Mononuclear cell (primary cell): ENCODE data around the gene SLC34A1. TPM values are rescaled to one million over a fixed set of nuclear protein-coding genes. Genes with fewer than 3 reads are reported as not detected.
"Not testable (repeated sequence)": the region's sequence is repeated elsewhere in the genome, so short reads cannot be mapped to it uniquely, and the experiment has no call there.

Experiments
- H3K27me3 ChIP-seq: 2 replicates; pipeline ENCODE4 v1.6.0; 2011; ENCODE audit warnings: low read length, control low read depth; ENCODE audit not compliant: insufficient read depth
- H3K4me1 ChIP-seq: 2 replicates; pipeline ENCODE4 v1.5.1; 2011; ENCODE audit warnings: mild to moderate bottlenecking, low read length, control low read depth; ENCODE audit not compliant: insufficient read depth
- H3K4me3 ChIP-seq: 2 replicates; pipeline ENCODE4 v1.5.1; 2011; ENCODE audit warnings: mild to moderate bottlenecking, low read length, moderate library complexity
- H3K9me3 ChIP-seq: 2 replicates; pipeline ENCODE4 v1.5.1; 2011; ENCODE audit warnings: low read depth, mild to moderate bottlenecking, control low read depth, low read length
- total RNA-seq: library from RNA; depleted of rRNA; stranded (reverse); fragments of >200 nt; gene quantifications from one replicate; pipeline ENCODE4 v1.2.3, GENCODE V29; 2012

Gene SLC34A1
- total RNA-seq, 1 donor = 0.21 TPM

GRCh38 chr5:177370488-177371119 is 13.6 kb upstream of the SLC34A1 start:
- Histone ChIP-seq H3K4me3 (no peak overlapping the region), H3K27me3 (no peaks in the 10 kb centered on the region), H3K4me1 (peaks cover 50% of the 10 kb centered on the region), H3K9me3 (no peaks in the 10 kb centered on the region)

GRCh38 chr5:177371120-177372033 is 12.9 kb upstream of the SLC34A1 start:
- H3K9me3 ChIP-seq = no peaks in the 10 kb centered on the region
- no peak overlapping the region for H3K4me3 ChIP-seq
- H3K27me3 ChIP-seq = no peaks in the 10 kb centered on the region
- H3K4me1 ChIP-seq = peaks cover 46% of the 10 kb centered on the region

DNA sequence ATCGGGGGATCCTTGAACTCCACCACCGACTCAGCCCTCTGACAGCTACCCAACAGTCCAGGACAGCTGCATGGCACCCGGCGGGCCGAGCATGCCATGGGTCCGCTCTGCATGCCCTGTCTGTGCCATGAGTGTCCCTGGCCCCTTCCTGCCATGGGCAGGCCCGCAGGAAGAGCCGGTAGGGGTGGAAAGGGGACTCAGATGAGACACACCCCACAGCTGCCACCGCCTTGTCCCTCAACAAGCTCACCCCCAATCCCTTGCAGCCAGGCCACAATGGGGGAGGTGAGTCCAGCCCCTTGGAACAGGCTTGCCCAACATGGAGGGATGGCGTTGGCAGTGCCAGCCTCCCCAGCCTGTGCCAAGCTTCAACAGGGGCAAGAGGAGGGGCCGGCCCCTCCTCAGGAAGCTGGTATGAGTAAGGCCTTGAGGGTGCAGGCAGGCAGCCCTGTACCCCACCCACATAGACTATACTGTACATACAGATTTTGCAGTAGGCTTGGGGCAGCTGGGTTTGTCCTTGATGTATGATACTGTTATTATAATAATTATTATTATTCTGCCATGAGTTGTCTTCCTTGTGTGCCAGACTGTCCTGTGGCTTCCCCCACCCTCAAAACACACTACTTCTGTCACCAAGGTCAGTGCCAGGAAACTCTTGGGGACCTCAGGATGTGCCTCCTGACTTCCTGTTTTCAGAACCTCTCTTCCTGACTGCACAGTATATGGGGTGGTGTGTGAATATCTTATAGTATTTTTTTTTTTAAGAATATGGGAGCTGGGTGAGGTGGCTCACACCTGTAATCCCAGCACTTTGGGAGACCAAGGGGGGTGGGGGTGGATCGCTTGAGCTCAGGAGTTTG is 12.0 kb upstream of the SLC34A1 start:
- H3K4me1 ChIP-seq = peaks cover 46% of the 10 kb centered on the region
- no peak overlapping the region for H3K4me3 ChIP-seq

GRCh38 chr5:177372910-177373309 is 11.3 kb upstream of the SLC34A1 start:
- Histone ChIP-seq H3K27me3 (no peaks in the 10 kb centered on the region), H3K4me3 (no peak overlapping the region), H3K9me3 (no peaks in the 10 kb centered on the region), H3K4me1 (peaks cover 46% of the 10 kb centered on the region)

More for the DNA sequence above, 12.0 kb upstream of the SLC34A1 start:
- H3K9me3 ChIP-seq = no peaks in the 10 kb centered on the region
- H3K27me3 ChIP-seq = no peaks in the 10 kb centered on the region

- no peak overlapping the region for H3K4me3 ChIP-seq
- peaks cover 46% of the 10 kb centered on the region for H3K4me1 ChIP-seq
- no peaks in the 10 kb centered on the region for H3K9me3 ChIP-seq
- no peaks in the 10 kb centered on the region for H3K27me3 ChIP-seq
Measured at GRCh38 chr5:177373806-177374205, 10.4 kb upstream of the SLC34A1 start.

- Histone ChIP-seq H3K9me3 (no peaks in the 10 kb centered on the region), H3K4me3 (no peak overlapping the region), H3K4me1 (peaks cover 44% of the 10 kb centered on the region), H3K27me3 (no peaks in the 10 kb centered on the region)
Measured at GRCh38 chr5:177374211-177374610, 10.0 kb upstream of the SLC34A1 start.

DNA sequence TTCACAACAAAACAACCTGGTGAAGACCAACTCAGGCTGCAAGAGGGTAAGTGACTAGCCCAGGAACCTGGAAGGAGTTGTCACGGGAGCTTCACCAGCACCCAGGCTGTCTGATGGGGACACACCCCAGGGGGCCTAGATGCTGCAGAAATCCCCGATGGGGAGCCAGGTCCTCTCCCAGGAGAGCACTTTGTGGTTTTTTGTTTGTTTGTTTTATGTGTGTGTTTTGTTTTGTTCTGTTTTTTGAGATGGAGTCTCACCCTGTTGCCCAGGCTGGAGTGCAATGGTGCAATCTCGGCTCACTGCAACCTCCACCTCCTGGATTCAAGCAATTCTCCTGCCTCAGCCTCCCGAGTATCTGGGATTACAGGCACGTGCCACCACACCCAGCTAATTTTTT is 8.7 kb upstream of the SLC34A1 start:
- H3K4me3 ChIP-seq, H3K9me3 ChIP-seq, H3K27me3 ChIP-seq: not testable (repeated sequence)
- peaks cover 31% of the 10 kb centered on the region for H3K4me1 ChIP-seq

- Histone ChIP-seq H3K4me1 (peaks cover 30% of the 10 kb centered on the region), H3K27me3 (no peaks in the 10 kb centered on the region), H3K4me3 (no peak overlapping the region), H3K9me3 (no peaks in the 10 kb centered on the region)
Measured at GRCh38 chr5:177376107-177376506, 8.1 kb upstream of the SLC34A1 start.

DNA sequence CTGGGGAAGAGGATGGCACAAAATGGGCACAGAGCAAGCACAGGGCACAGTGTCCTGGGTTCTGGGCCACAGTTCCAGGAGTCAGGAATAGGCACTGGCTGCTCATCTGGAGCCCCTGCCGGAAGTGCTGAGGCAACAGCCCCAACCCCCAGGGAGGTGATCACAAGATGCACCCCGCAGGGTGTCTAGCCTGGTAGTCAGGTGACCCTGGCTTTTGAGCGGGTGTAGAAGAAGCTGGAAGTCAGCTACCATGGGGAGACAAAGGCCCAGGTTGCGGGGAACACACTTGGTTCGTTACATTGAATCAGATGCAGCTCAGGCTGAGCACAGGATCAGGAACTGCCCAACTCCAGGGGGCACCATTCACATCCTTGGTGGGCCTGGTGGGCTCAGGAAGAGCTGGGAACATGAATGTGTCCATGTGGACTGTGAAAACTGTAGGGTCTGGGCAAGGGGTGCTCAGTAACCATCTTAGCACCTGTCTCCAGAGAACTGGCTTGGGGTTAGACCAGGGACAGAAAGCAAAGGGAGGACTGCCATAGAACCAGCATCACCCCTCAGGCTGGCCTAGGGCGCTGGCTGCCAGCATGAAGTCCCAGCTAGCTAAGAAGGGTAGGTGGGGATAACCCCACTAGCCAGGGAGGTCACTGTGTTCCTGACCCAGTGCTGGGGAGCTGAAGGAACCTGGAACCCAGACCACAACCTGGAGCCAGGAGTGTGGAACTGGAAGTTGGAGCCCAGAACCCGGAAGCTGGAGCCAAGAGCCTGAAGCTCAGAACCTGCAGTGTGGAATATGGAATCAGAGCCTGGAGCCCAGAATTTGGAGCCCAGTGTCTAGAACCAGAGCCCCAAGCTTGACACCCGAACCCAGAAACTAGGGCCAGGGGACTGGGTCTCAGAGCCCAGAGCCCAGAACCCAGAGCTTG is 6.1 kb upstream of the SLC34A1 start:
- H3K27me3 ChIP-seq = no peaks in the 10 kb centered on the region
- peaks cover 10% of the 10 kb centered on the region for H3K4me1 ChIP-seq
- H3K4me3 ChIP-seq = no peak overlapping the region
- H3K9me3 ChIP-seq = no peaks in the 10 kb centered on the region

DNA sequence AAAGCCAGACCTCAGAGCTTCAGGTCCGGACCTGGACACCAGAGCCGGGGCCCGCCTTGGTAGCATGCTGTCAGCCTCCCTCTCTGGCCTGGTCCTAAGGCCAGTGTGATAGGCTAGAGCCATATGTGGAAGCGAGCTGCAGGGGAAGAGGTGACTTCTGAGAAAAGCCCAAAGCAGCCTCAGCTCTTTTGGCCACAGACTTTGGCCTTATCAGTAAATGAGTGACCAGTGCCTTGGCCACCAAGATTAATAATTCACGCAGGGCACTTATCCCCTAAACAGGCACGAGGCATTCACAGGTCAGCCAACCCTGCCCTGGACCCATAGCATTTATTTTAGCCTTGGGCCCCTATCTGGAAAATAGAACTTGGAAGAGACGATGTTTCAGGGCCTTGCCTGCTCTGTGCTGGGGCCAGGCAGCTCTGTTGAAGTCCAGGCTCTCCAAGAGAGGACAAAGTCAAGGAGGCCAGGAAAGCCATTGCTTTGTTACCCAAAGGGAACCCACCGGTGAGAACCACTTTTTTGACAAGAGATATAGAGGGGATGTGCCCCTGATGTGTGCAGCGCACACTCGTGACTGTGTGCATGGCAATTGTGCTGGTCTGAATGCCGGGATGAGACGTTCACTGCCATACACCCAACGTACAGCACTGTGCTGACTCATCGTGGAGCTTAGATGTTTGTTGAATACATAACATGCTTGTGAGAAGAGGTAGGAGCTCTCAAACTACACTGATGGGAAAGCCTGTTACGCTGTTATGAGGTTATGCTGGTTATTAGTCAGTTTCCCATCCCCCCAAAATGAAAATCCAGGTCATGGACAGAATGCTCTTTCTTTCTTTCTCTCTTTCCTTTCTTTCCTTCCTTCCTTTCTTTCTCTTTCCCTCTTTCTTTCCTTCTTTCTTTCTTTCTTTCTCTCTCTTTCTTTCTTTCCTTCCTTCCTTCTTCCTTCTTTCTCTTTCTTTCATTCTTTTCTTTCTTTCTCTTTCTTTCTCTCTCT is 5.0 kb upstream of the SLC34A1 start:
- Histone ChIP-seq H3K9me3 (no peaks in the 10 kb centered on the region), H3K27me3 (no peaks in the 10 kb centered on the region), H3K4me1 (no peaks in the 10 kb centered on the region), H3K4me3 (no peak overlapping the region)

- H3K4me3 ChIP-seq = no peak overlapping the region
- peaks cover 8% of the 10 kb centered on the region for H3K4me1 ChIP-seq
- no peaks in the 10 kb centered on the region for H3K27me3 ChIP-seq
- H3K9me3 ChIP-seq = no peaks in the 10 kb centered on the region
Measured at GRCh38 chr5:177380805-177381126, 3.5 kb upstream of the SLC34A1 start.

DNA sequence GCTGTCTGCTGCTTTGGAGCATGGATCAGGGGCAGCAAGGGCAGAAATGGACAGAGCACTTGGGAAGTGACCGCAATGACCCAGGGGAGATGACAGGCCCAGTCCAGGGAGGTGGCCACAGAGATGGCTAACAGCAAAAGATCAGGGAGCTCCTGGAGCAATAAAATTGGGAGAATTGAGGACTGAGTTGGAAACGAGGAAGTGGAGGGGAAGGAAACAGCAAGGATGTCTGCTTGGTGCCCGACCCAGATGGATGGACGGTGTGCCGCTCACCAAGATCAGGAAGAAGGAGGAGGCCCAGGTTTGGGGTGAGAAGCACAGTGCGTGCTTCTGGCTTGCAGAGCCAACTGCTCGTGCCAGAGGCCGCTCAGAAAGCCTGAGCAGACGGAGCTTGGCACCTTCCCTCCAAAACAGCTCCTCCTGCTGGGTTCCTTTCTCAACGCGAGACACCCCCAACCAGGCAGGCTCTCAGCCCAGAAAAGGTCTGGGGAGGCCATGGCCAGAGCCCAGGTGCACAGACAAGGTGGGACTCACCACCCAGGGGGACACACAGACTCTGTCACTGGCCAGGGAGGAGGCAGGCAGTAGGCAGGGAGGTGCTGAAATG is 1.7 kb upstream of the SLC34A1 start:
- H3K4me1 ChIP-seq = peaks cover 9% of the 10 kb centered on the region
- H3K4me3 ChIP-seq = no peak overlapping the region
- no peaks in the 10 kb centered on the region for H3K27me3 ChIP-seq
- no peaks in the 10 kb centered on the region for H3K9me3 ChIP-seq

DNA sequence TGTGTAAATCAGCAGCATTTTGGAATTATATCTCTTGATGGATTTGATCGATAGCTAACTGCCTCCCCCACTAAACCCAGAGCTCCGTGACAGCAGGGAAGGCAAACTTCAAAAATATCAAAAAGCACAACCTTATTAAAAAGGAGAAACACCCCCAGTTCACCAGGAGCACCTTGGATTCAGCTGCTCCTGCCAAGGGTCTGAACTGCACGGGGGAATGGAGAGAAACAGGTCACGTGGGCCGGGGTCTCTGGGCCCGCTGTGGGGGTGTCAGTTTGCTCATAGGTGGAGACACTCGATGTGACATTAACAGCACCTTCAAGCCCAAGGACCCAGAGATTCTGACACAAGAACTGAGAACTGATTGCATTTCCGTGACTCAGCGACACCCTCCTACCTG is 1.1 kb upstream of the SLC34A1 start:
- H3K4me3 ChIP-seq = no peak overlapping the region
- peaks cover 12% of the 10 kb centered on the region for H3K4me1 ChIP-seq
- H3K27me3 ChIP-seq = no peaks in the 10 kb centered on the region
- no peaks in the 10 kb centered on the region for H3K9me3 ChIP-seq
